ENCODE data around the gene TSNAXIP1.

TSNAXIP1 gene

GRCh38 chr16:67773569-67774456 lies 32.9 kb upstream of the TSNAXIP1 start:
- no peak overlapping the region for H3K4me3 ChIP-seq (ENCODE audit: low read length)
- TF ChIP-seq CTCF (IDR thresholded peaks at IDR 0.05; ENCODE audit: insufficient read depth, low read depth, low read length, missing control alignments), result no peak
- no peak for DNase-seq (ENCODE audit: low read depth)

- TF ChIP-seq CTCF (IDR thresholded peaks at IDR 0.05; ENCODE audit: insufficient read depth, low read depth, low read length, missing control alignments), result no peak
- DNase-seq (ENCODE audit: low read depth), result no peak
- H3K4me3 ChIP-seq (ENCODE audit: low read length), result no peak overlapping the region
These were observed 32.2 kb upstream of the TSNAXIP1 start for GRCh38 chr16:67774457-67774853.

- no peak overlapping the region for H3K4me3 ChIP-seq (ENCODE audit: low read length)
- no peak for DNase-seq (ENCODE audit: low read depth)
These were observed 31.4 kb upstream of the TSNAXIP1 start for GRCh38 chr16:67775273-67775672.

GRCh38 chr16:67779256-67780014 lies 27.3 kb upstream of the TSNAXIP1 start:
- H3K4me3 ChIP-seq (ENCODE audit: low read length), result no peak overlapping the region
- DNase-seq (ENCODE audit: low read depth), result peak; percentile 86
- TF ChIP-seq CTCF (IDR thresholded peaks at IDR 0.05; ENCODE audit: insufficient read depth, low read depth, low read length, missing control alignments), result no peak

More at GRCh38 chr16:67775273-67775672, 31.4 kb upstream of the TSNAXIP1 start:
- no peak for TF ChIP-seq CTCF (IDR thresholded peaks at IDR 0.05; ENCODE audit: insufficient read depth, low read depth, low read length, missing control alignments)

- DNase-seq (ENCODE audit: low read depth), result no peak
- TF ChIP-seq CTCF (IDR thresholded peaks at IDR 0.05; ENCODE audit: insufficient read depth, low read depth, low read length, missing control alignments), result no peak
- no peak overlapping the region for H3K4me3 ChIP-seq (ENCODE audit: low read length)
These were observed 25.7 kb upstream of the TSNAXIP1 start for GRCh38 chr16:67780847-67781564.

- TF ChIP-seq CTCF (IDR thresholded peaks at IDR 0.05; ENCODE audit: insufficient read depth, low read depth, low read length, missing control alignments), result no peak
- no peak overlapping the region for H3K4me3 ChIP-seq (ENCODE audit: low read length)
- no peak for DNase-seq (ENCODE audit: low read depth)
These were observed 25.1 kb upstream of the TSNAXIP1 start for GRCh38 chr16:67781565-67781921.

Measured in epithelial cell of esophagus (primary cell).